ENCODE results near the gene CMTR2.
"Not testable (repeated sequence)": the region's sequence is repeated elsewhere in the genome, so short reads cannot be mapped to it uniquely, and the experiment has no call there.

The CMTR2 gene

GRCh38 chr16:71288890-71289731, at the start of gene CMTR2:
TSS of gene CMTR2 (minus strand) at chr16:71289402. CDS start at chr16:71285920, 3,482 bp downstream.
- DNase-seq, result peak; percentile 91

GRCh38 chr16:71338632-71339031, 49.4 kb upstream of the CMTR2 start:
- no peak for DNase-seq

- DNase-seq, result no peak
Measured at GRCh38 chr16:71338193-71338592, 49.0 kb upstream of the CMTR2 start.

GRCh38 chr16:71337631-71338030, 48.4 kb upstream of the CMTR2 start:
- DNase-seq, result no peak

- no peak for DNase-seq
Measured at GRCh38 chr16:71328151-71328550, 38.9 kb upstream of the CMTR2 start.

- DNase-seq, result no peak
Measured at GRCh38 chr16:71327720-71328119, 38.5 kb upstream of the CMTR2 start.

GRCh38 chr16:71319999-71320398, 30.8 kb upstream of the CMTR2 start:
- no peak for DNase-seq

GRCh38 chr16:71315269-71315668, 26.1 kb upstream of the CMTR2 start:
- no peak for DNase-seq

- DNase-seq, result not testable (repeated sequence)
Measured at GRCh38 chr16:71313591-71313990, 24.4 kb upstream of the CMTR2 start.

- no peak for DNase-seq
Measured at GRCh38 chr16:71311553-71312158, 22.5 kb upstream of the CMTR2 start.

- DNase-seq, result no peak
Measured at GRCh38 chr16:71303938-71304337, 14.7 kb upstream of the CMTR2 start.

- no peak for DNase-seq
Measured at GRCh38 chr16:71297341-71297634, 8.1 kb upstream of the CMTR2 start.

- no peak for DNase-seq
Measured at GRCh38 chr16:71296584-71297340, 7.6 kb upstream of the CMTR2 start.

GRCh38 chr16:71295950-71296349, 6.7 kb upstream of the CMTR2 start:
- DNase-seq, result no peak

GRCh38 chr16:71293919-71294318, 4.7 kb upstream of the CMTR2 start:
- DNase-seq, result no peak

- not testable (repeated sequence) for DNase-seq
Measured at GRCh38 chr16:71292095-71292494, 2.9 kb upstream of the CMTR2 start.

- DNase-seq, result no peak
Measured at GRCh38 chr16:71289732-71290062, 495 bp upstream of the CMTR2 start.

- no peak for DNase-seq
Measured at GRCh38 chr16:71288570-71288889, 672 bp downstream of the CMTR2 start.

- DNase-seq, result no peak
Measured at GRCh38 chr16:71287911-71288310, 1.3 kb downstream of the CMTR2 start.

- no peak for DNase-seq
Measured at GRCh38 chr16:71287454-71287853, 1.7 kb downstream of the CMTR2 start.

- DNase-seq, result no peak
Measured at GRCh38 chr16:71283612-71284011, 5.6 kb downstream of the CMTR2 start.

- DNase-seq, result no peak
Measured at GRCh38 chr16:71282943-71283342, 6.3 kb downstream of the CMTR2 start.

- no peak for DNase-seq
Measured at GRCh38 chr16:71276589-71277334, 12.4 kb downstream of the CMTR2 start.

- no peak for DNase-seq
Measured at GRCh38 chr16:71273384-71273783, 15.8 kb downstream of the CMTR2 start.

Data from activated naive CD4-positive, alpha-beta T cell treated with anti-CD3 and anti-CD28 coated beads, Interleukin-2, amount 50 U/mL, for 16 hours (primary cell).